HG03354 (cell line): ENCODE data around the gene PCDHGB7.
"Not testable (repeated sequence)": the region's sequence is repeated elsewhere in the genome, so short reads cannot be mapped to it uniquely, and the experiment has no call there.

Experiments used
- ATAC-seq: cut with Tn5 transposase; IDR thresholded peaks from one replicate; pipeline ENCODE4 v1.9.1; 2021; ENCODE audit warnings: mild to moderate bottlenecking; ENCODE audit not compliant: unreplicated experiment, poor library complexity, severe bottlenecking

PCDHGB7 gene

DNA sequence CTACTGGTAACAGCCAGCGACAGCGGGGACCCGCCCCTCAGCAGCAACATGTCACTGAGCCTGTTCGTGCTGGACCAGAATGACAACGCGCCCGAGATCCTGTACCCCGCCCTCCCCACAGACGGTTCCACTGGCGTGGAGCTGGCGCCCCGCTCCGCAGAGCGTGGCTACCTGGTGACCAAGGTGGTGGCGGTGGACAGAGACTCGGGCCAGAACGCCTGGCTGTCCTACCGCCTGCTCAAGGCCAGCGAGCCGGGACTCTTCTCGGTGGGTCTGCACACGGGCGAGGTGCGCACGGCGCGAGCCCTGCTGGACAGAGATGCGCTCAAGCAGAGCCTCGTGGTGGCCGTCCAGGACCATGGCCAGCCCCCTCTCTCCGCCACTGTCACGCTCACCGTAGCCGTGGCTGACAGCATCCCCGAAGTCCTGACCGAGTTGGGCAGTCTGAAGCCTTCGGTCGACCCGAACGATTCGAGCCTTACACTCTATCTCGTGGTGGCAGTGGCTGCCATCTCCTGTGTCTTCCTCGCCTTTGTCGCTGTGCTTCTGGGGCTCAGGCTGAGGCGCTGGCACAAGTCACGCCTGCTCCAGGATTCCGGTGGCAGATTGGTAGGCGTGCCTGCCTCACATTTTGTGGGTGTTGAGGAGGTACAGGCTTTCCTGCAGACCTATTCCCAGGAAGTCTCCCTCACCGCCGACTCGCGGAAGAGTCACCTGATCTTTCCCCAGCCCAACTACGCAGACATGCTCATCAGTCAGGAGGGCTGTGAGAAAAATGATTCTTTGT lies 22.9 kb upstream of the PCDHGB7 start:
- not testable (repeated sequence) for ATAC-seq

- peak; percentile 93 for ATAC-seq
These were observed 19.5 kb upstream of the PCDHGB7 start, which contains the start of gene PCDHGB5 for GRCh38 chr5:141397756-141398551. Gene PCDHGB5, plus strand, starts transcription at chr5:141397947. Its CDS starts 181 bp downstream, at chr5:141398128.

- ATAC-seq = no peak
These were observed 18.9 kb upstream of the PCDHGB7 start for GRCh38 chr5:141398608-141399007.

- no peak for ATAC-seq
These were observed 17.8 kb upstream of the PCDHGB7 start for GRCh38 chr5:141399555-141400258.

DNA sequence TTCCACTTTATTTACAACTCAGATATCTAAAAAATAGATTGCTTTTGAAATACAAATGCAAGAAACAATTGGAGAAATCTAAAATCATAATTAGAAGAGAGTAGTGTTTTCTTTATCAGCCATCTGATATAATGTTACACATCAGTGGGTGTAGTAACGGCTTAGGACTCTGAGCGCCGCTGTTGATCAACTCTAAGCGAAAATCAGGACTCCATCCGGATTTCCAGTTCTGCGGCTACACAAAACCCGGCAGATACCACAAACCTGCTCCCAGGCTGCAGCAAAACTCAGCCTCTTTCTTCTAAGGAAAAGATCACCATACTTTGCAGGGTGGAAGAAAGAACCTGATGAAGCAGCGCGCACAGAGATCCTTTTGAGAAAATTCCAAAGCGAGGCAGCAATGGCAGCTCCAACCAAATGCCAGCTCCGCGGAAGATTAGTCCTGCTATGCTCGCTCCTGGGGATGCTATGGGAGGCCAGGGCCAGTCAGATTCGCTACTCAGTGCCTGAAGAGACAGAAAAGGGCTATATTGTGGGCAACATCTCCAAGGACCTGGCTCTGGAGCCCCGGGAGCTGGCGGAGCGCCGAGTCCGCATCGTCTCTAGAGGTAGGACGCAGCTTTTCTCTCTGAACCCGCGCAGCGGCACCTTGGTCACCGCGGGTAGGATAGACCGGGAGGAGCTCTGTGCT lies 14.8 kb upstream of the PCDHGB7 start, which contains the start of gene PCDHGA9:
TSS of gene PCDHGA9 (plus strand) at position 226 of the 691 bp plus-strand sequence. CDS start at position 401, 175 bp downstream.
- no peak for ATAC-seq

GRCh38 chr5:141403387-141403786 lies 14.1 kb upstream of the PCDHGB7 start:
- no peak for ATAC-seq

GRCh38 chr5:141407790-141408505 lies 9.5 kb upstream of the PCDHGB7 start, which contains the start of gene PCDHGB6:
Gene PCDHGB6, plus strand, starts transcription at chr5:141408021. Its CDS starts 182 bp downstream, at chr5:141408203.
- peak; percentile 81 for ATAC-seq

DNA sequence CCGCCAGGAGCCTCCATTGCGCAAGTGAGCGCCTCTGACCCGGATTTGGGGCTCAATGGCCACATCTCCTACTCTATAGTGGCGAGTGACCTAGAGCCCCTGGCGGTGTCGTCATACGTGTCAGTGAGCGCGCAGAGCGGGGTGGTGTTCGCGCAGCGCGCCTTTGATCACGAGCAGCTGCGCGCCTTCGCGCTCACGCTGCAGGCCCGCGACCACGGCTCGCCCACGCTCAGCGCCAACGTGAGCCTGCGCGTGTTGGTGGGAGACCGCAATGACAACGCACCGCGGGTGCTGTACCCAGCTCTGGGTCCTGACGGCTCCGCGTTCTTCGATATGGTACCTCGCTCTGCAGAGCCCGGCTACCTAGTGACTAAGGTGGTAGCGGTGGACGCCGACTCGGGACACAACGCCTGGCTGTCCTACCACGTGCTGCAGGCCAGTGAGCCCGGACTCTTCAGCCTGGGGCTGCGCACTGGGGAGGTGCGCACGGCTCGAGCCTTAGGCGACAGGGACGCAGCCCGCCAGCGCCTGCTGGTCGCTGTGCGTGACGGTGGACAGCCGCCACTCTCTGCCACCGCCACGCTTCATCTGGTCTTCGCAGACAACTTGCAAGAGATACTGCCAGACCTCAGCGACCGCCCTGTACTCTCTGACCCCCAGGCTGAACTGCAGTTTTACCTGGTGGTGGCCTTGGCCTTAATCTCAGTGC lies 7.7 kb upstream of the PCDHGB7 start:
- no peak for ATAC-seq

GRCh38 chr5:141411575-141411974 lies 5.9 kb upstream of the PCDHGB7 start:
- no peak for ATAC-seq

DNA sequence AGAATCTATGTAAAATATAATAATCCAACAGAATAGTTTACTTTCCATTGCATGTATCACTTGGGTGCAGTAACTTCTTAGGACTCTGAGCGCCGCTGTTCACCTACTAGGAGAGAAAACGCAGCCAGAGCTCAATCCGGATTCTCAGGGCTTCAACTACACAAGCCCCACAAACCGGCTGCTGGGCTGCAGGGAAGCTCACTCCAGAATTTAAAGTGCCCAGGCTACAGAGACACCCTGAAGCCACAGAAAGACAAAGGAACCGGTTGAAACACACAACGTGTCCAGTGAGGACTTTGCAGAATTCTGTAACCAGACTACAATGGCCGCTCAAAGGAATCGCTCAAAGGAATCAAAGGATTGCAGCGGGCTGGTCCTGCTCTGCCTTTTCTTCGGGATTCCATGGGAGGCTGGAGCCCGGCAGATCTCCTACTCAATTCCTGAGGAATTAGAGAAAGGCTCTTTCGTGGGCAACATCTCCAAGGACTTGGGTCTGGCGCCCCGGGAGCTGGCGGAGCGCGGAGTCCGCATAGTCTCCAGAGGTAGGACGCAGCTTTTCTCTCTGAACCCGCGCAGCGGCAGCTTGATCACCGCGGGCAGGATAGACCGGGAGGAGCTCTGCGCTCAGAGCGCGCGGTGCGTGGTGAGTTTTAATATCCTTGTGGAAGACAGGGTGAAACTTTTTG lies 4.5 kb upstream of the PCDHGB7 start, which contains the start of gene PCDHGA10:
TSS of gene PCDHGA10 (plus strand) at position 134 of the 686 bp plus-strand sequence. CDS start at position 323, 189 bp downstream.
- ATAC-seq = peak; percentile 81

GRCh38 chr5:141413540-141414069 lies 3.9 kb upstream of the PCDHGB7 start:
- no peak for ATAC-seq

DNA sequence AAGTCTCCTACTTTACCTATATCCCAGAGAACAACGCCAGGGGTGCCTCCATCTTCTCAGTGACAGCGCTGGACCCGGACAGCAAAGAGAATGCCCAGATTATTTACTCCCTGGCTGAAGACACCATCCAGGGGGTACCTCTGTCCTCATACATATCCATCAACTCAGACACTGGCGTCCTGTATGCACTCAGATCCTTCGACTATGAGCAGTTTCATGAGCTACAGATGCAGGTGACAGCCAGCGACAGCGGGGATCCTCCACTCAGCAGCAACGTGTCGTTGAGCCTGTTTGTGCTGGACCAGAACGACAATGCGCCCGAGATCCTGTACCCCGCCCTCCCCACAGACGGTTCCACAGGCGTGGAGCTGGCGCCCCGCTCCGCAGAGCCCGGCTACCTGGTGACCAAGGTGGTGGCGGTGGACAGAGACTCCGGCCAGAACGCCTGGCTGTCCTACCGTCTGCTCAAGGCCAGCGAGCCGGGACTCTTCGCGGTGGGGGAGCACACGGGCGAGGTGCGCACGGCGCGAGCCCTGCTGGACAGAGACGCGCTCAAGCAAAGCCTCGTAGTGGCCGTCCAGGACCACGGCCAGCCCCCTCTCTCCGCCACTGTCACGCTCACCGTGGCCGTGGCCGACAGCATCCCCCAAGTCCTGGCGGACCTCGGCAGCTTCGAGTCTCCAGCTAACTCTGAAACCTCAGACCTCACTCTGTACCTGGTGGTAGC lies 2.8 kb upstream of the PCDHGB7 start:
- ATAC-seq = not testable (repeated sequence)

- not testable (repeated sequence) for ATAC-seq
These were observed 2.2 kb upstream of the PCDHGB7 start for GRCh38 chr5:141415275-141415618.

- ATAC-seq = no peak
These were observed 1.8 kb downstream of the PCDHGB7 start for GRCh38 chr5:141419074-141419880.

GRCh38 chr5:141420855-141421488 lies 3.5 kb downstream of the PCDHGB7 start, which contains the start of gene PCDHGA11:
Gene PCDHGA11, plus strand, starts transcription at chr5:141421051. Its CDS starts 177 bp downstream, at chr5:141421228.
- ATAC-seq = peak; percentile 53
